ENCODE measurements around the gene RSPO3. TPM values are rescaled to one million over a fixed set of nuclear protein-coding genes. Genes with fewer than 3 reads are reported as not detected.

RSPO3 gene
- total RNA-seq, 2 experiments from 2014 or later = not detected

DNA sequence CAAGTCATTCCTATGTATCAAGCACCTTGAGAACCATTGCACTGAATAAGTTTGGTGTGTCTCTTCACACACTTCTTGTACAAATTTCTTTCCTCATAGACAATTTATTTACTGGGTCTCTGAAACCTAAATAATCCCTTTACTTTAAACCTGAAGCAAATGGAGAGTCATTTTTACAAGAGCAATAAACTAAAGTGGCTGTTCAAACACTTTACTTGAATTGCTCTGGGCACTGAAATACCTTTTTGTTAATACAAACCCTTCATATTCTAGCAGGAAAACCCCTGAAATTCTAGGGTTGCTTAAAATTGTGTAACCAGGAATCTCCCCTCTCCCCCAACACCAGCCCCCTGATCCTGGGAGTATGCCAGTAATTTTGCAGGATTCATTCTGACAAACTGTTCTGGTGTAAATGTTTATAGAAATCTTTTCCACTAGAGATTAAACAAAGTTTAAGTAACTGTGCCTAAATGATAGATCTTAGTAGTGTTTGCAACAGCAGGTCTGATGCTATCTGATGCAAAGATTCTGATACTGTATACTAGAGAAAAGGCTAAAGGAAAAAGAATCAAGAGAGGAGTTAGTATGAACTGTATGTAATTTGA, 13.4 kb downstream of the RSPO3 start:
- H3K4me1 Mint-ChIP-seq (ENCODE audit: low read depth) = no peaks in the 10 kb centered on the region
- intact Hi-C loops (cut with micrococcal nuclease) = no loop called here
- H3K27ac Mint-ChIP-seq = no peak overlapping the region
- no peaks in the 10 kb centered on the region for H3K9me3 Mint-ChIP-seq
- peaks cover 10% of the 10 kb centered on the region for H3K27me3 Mint-ChIP-seq
- ChIA-PET CTCF (no interaction called here), POLR2A (no interaction called here)
- no peak overlapping the region for H3K4me3 Mint-ChIP-seq
- H3K36me3 Mint-ChIP-seq = no peaks in the 10 kb centered on the region
- DNase-seq = no peak

DNA sequence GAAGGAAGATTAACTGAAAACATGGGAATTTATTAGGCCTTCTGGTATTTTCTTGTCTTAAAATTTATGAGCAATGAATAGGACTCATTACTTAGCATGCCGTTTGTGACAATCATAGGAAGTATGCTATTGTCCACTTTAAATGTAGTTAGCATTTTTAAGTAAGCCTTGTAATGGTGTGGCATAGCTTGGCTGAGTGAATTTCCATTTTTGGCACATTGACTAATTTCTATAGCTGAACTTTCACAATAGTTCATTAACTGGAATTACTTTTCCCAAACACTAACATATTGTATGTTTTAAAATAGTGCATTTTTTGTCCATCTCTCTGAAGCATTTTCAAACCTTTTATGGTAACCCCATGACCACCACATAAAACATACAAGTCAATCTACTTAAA, 15.7 kb downstream of the RSPO3 start:
- Mint-ChIP-seq H3K27ac (no peak overlapping the region), H3K4me3 (no peak overlapping the region)
- CTCF ChIA-PET = no interaction called here

DNA sequence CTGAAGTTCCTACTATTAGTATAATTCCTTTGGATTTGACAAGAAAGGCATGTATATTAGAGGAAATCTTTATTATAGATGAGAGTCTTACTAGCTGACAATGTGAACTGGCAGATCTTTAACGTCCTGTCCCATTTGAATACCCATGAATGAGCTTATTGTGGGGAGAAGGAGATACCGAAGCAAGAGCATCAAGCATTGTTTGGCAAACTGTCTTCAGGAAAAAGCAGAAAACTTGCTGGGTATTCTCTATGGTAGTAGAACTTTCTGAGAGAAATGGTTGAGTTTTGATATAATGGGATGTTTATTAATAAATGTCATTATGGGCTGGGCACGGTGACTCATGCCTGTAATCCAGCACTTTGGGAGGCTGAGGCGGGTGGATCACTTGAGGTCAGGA, 18.3 kb downstream of the RSPO3 start:
- H3K4me3 Mint-ChIP-seq = no peak overlapping the region
- H3K4me1 Mint-ChIP-seq (ENCODE audit: low read depth) = no peaks in the 10 kb centered on the region
- H3K9me3 Mint-ChIP-seq = no peaks in the 10 kb centered on the region
- no peaks in the 10 kb centered on the region for H3K36me3 Mint-ChIP-seq
- intact Hi-C loops (cut with micrococcal nuclease) = no loop called here
- ChIA-PET CTCF (no interaction called here), POLR2A (no interaction called here)
- DNase-seq = no peak
- H3K27ac Mint-ChIP-seq = no peak overlapping the region
- peaks cover 6% of the 10 kb centered on the region for H3K27me3 Mint-ChIP-seq

More for the DNA sequence above, 15.7 kb downstream of the RSPO3 start:
- POLR2A ChIA-PET = no interaction called here
- H3K9me3 Mint-ChIP-seq = no peaks in the 10 kb centered on the region
- H3K27me3 Mint-ChIP-seq = peaks cover 10% of the 10 kb centered on the region
- intact Hi-C loops (cut with micrococcal nuclease) = no loop called here
- H3K36me3 Mint-ChIP-seq = no peaks in the 10 kb centered on the region
- no peaks in the 10 kb centered on the region for H3K4me1 Mint-ChIP-seq (ENCODE audit: low read depth)
- no peak for DNase-seq

DNA sequence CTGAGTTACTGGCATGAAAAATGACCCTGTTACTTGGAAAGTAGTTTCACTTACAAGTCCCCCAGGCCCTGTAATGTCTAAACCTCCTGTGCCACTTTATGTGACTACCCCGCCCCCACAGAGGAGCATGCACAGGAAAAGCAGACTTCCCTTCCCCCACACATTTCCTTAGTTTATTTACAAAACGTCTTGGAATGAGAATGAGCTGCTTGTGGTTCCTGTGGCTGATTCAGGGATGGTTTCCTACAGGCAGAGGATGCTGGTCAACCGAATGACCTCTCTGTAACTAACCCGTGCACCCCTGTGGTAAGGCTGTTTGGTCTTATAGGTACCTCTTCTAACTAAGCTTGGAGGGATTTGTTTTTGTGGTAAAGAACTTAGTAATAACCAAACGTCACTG, 28.5 kb downstream of the RSPO3 start:
- Mint-ChIP-seq H3K27ac (no peak overlapping the region), H3K4me3 (no peak overlapping the region), H3K9me3 (no peaks in the 10 kb centered on the region), H3K4me1 (ENCODE audit: low read depth) (no peaks in the 10 kb centered on the region), H3K36me3 (no peaks in the 10 kb centered on the region), H3K27me3 (peaks cover 19% of the 10 kb centered on the region)
- POLR2A ChIA-PET = no interaction called here
- DNase-seq = peak; percentile 8
- intact Hi-C loops (cut with micrococcal nuclease) = no loop called here
- CTCF ChIA-PET = no interaction called here

DNA sequence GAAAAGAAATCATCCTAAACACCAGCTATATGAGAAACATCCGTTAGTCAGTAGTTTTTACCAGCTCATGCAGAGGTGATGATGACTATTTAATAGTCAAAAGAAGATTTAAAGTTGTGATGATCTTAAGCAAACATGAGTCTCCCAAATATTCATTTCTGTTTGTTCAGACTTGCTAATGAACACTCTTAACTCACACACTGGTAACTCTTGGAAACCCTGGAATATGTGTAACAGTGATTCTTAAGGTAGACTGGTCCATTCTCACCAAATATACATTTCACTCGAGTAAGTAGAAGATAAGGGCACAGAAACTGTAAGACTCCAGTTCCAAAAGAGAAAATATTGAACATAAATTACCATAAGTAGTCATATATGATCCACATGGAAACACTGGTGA, 29.1 kb downstream of the RSPO3 start:
- Mint-ChIP-seq H3K4me3 (no peak overlapping the region), H3K27ac (no peak overlapping the region), H3K27me3 (peaks cover 23% of the 10 kb centered on the region), H3K36me3 (no peaks in the 10 kb centered on the region), H3K9me3 (no peaks in the 10 kb centered on the region), H3K4me1 (ENCODE audit: low read depth) (no peaks in the 10 kb centered on the region)
- intact Hi-C loops (cut with micrococcal nuclease) = no loop called here
- ChIA-PET POLR2A (no interaction called here), CTCF (no interaction called here)
- no peak for DNase-seq

DNA sequence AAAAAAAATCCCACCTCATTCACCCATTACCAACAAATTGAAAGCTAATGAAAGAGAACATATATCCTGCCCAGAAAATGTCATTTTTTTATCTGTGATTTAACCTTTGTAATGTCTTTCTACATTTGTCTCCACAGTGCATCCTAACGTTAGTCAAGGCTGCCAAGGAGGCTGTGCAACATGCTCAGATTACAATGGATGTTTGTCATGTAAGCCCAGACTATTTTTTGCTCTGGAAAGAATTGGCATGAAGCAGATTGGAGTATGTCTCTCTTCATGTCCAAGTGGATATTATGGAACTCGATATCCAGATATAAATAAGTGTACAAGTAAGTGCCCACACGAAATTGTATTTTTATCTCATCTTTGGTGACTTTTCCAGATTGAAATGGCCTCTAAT, 30.0 kb downstream of the RSPO3 start:
- H3K9me3 Mint-ChIP-seq = no peaks in the 10 kb centered on the region
- no peak overlapping the region for H3K27ac Mint-ChIP-seq
- intact Hi-C loops (cut with micrococcal nuclease) = no loop called here
- no peak overlapping the region for H3K4me3 Mint-ChIP-seq
- peaks cover 27% of the 10 kb centered on the region for H3K27me3 Mint-ChIP-seq
- no peak for DNase-seq
- ChIA-PET POLR2A (no interaction called here), CTCF (no interaction called here)
- H3K4me1 Mint-ChIP-seq (ENCODE audit: low read depth) = no peaks in the 10 kb centered on the region
- H3K36me3 Mint-ChIP-seq = no peaks in the 10 kb centered on the region

DNA sequence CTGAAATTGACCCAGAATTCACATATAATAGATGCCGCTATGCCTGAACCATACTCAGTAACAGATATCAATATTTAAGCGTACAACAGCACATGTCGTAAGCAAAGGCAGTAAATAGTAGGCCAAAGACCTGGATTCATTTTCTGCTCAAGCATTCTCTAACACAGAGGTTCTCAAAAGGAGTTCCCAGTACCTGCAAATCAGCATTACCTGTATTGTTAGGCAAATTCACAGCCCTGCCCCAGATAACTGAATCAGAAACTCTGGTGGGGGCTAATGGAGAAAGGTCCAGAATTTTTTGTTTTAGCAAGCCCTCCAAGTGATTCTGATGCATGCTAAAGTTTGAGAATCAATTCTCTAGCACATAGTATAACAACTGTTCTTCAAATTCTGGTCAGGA, 36.0 kb downstream of the RSPO3 start:
- no peak overlapping the region for H3K4me3 Mint-ChIP-seq
- no peak overlapping the region for H3K27ac Mint-ChIP-seq
- intact Hi-C loops (cut with micrococcal nuclease) = no loop called here
- H3K9me3 Mint-ChIP-seq = no peaks in the 10 kb centered on the region
- POLR2A ChIA-PET = no interaction called here
- H3K4me1 Mint-ChIP-seq (ENCODE audit: low read depth) = no peaks in the 10 kb centered on the region
- H3K36me3 Mint-ChIP-seq = no peaks in the 10 kb centered on the region
- CTCF ChIA-PET = no interaction called here
- no peak for DNase-seq
- H3K27me3 Mint-ChIP-seq = peaks cover 15% of the 10 kb centered on the region

DNA sequence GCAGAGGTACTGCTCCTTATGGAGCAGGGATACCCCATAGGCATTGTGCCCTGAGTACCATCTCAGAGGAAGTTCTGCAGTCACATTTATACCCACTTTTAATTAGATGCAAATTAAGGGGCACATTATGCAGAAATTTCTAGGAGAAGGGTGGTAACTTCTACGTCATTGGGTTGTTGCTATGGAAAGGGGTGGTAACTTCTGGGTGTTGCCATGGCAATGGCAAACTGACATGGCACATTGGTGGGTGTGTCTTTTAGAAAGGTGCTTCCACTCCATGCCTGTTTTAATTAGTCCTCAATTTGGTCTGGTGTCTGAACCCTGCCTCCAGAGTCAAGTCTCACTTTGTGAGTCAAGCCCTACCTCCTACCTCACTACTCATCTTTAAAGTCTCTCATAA, 42.0 kb downstream of the RSPO3 start:
- no peak overlapping the region for H3K4me3 Mint-ChIP-seq
- peaks cover 4% of the 10 kb centered on the region for H3K27me3 Mint-ChIP-seq
- intact Hi-C loops (cut with micrococcal nuclease) = no loop called here
- H3K9me3 Mint-ChIP-seq = no peaks in the 10 kb centered on the region
- no peak for DNase-seq
- CTCF ChIA-PET = no interaction called here
- POLR2A ChIA-PET = no interaction called here
- no peak overlapping the region for H3K27ac Mint-ChIP-seq
- H3K36me3 Mint-ChIP-seq = no peaks in the 10 kb centered on the region
- H3K4me1 Mint-ChIP-seq (ENCODE audit: low read depth) = no peaks in the 10 kb centered on the region

DNA sequence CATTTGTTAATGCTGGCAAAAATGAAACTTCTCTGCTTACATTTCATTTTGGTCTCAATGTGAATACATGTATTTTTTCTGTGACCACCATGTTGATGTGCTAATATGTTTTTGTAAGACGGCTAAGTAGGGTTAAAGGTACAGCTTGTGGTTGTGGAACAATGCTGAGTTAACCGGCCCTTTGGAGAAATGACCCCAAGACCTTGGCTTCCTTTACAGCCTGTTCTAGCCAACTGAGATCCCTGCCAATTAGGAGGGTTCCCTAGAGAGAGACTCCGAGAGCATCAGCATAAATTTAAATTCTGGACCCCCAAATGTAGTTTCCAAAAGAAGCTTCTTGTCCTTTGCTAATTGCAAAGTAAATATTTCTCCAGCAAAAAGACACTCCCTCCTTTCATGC, 44.4 kb downstream of the RSPO3 start:
- Mint-ChIP-seq H3K27me3 (peaks cover 7% of the 10 kb centered on the region), H3K9me3 (no peaks in the 10 kb centered on the region), H3K27ac (no peak overlapping the region), H3K4me1 (ENCODE audit: low read depth) (no peaks in the 10 kb centered on the region), H3K36me3 (no peaks in the 10 kb centered on the region), H3K4me3 (no peak overlapping the region)
- ChIA-PET POLR2A (no interaction called here), CTCF (no interaction called here)
- DNase-seq = no peak
- intact Hi-C loops (cut with micrococcal nuclease) = no loop called here

DNA sequence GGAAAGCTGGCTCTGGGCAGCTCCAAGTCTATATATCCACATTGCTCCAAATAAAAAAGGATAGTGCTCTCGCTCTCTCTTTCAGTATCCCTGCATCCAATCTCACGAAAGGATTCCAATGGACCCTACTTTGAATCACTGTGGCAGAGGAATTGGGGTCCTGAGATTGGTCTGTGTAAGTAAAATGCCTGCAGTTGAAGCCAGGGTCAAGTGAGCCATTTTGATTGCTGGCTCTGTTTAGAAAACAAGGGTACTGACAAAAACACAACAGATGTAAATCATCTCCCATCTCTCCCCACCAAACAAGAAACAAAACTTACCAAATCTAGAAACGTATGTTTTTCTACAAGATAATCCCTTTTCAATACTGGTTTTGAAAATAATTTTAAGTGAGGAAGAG, 45.6 kb downstream of the RSPO3 start:
- Mint-ChIP-seq H3K4me3 (no peak overlapping the region), H3K36me3 (no peaks in the 10 kb centered on the region), H3K27ac (no peak overlapping the region), H3K9me3 (no peaks in the 10 kb centered on the region), H3K4me1 (ENCODE audit: low read depth) (no peaks in the 10 kb centered on the region), H3K27me3 (peaks cover 6% of the 10 kb centered on the region)
- intact Hi-C loops (cut with micrococcal nuclease) = no loop called here
- ChIA-PET CTCF (no interaction called here), POLR2A (no interaction called here)
- no peak for DNase-seq

DNA sequence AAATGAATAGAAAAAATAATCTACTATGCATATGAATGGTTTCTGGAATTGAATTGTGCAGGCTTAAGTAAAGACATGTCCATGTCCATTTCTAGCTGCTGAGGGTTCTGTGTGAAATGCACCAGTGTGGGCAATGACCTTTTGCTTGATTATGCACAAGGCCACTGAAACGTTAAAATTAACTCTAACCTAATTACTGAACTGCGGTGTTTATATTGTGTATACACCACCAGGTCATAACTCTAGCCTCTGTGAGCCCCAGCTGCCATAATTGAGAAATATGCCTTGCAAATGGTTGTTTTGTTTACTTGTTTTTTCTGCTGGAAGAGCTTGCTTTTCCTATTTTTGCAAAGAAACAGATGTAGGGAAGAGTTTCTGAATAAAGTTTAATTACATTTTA, 46.1 kb downstream of the RSPO3 start:
- H3K9me3 Mint-ChIP-seq = no peaks in the 10 kb centered on the region
- no peak overlapping the region for H3K27ac Mint-ChIP-seq
- CTCF ChIA-PET = no interaction called here

DNA sequence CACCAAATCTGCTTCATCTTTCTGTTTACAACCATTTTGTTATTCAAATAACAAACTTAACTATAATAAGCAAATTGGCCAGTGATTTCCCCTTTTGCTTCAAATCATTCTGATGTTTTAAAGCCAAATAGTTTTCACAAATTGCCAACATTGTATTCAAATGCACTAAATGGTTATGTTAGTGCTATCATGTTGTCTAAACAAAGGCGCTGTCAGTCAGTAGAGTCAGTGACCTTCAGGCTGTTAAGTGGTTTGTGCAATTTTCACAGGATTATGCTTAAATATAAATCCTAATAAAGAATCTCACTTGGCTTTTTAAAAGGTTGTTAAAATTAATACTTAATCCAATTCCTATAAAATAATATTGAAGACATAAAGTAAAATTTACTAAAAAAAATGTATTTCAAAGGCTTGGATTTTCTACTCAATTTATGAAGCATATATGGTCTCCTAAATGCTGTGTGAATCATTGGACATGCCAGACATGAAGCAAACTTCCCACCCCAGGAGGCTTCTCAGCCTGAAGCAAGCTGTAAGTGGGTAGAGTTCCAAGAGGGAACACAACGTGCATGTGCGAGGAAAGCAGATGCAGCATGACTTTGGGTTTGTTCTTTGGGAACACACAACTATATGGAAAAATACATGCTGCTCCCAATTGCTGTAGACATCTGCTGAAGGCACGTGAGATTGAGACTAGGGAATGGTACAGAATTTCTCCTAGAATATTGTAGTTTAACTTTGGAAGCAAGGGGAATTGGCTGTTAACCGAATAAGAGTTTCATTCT, 54.9 kb downstream of the RSPO3 start:
- no peak overlapping the region for H3K4me3 Mint-ChIP-seq
- no peaks in the 10 kb centered on the region for H3K9me3 Mint-ChIP-seq
- DNase-seq = no peak
- ChIA-PET CTCF (no interaction called here), POLR2A (no interaction called here)
- H3K36me3 Mint-ChIP-seq = no peaks in the 10 kb centered on the region
- intact Hi-C loops (cut with micrococcal nuclease) = no loop called here
- no peaks in the 10 kb centered on the region for H3K4me1 Mint-ChIP-seq (ENCODE audit: low read depth)
- peaks cover 15% of the 10 kb centered on the region for H3K27me3 Mint-ChIP-seq
- no peak overlapping the region for H3K27ac Mint-ChIP-seq

More for the DNA sequence above, 46.1 kb downstream of the RSPO3 start:
- DNase-seq = no peak
- H3K4me3 Mint-ChIP-seq = no peak overlapping the region
- peaks cover 7% of the 10 kb centered on the region for H3K27me3 Mint-ChIP-seq
- H3K4me1 Mint-ChIP-seq (ENCODE audit: low read depth) = no peaks in the 10 kb centered on the region
- POLR2A ChIA-PET = no interaction called here
- intact Hi-C loops (cut with micrococcal nuclease) = no loop called here
- H3K36me3 Mint-ChIP-seq = no peaks in the 10 kb centered on the region

DNA sequence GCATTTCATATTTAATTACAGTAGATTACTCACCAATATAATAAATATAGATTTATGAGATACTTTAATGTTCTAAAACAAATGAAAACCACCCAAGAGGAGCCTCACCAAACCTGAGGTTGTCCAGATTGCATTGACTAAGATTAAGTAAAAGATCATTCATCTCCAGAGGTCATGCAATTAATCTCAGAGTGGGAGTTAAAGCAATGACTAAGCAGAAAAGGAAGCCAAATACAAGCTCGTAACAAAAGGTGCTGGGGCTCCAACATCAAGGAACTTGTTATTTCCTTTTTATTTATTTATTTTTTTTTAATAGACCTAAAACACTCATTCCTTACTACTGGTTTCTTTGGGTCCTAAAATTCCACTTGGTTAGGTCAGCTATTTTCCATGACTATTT, 57.7 kb downstream of the RSPO3 start:
- DNase-seq = no peak
- Mint-ChIP-seq H3K27ac (no peak overlapping the region), H3K4me1 (ENCODE audit: low read depth) (no peaks in the 10 kb centered on the region), H3K27me3 (peaks cover 10% of the 10 kb centered on the region), H3K4me3 (no peak overlapping the region), H3K36me3 (no peaks in the 10 kb centered on the region), H3K9me3 (no peaks in the 10 kb centered on the region)
- ChIA-PET POLR2A (no interaction called here), CTCF (no interaction called here)
- intact Hi-C loops (cut with micrococcal nuclease) = no loop called here
